A549 treated with AZD9567 at 1 μM for 4 hours (cell line): ENCODE measurements around the gene TMEM130. TPM values are rescaled to one million over a fixed set of nuclear protein-coding genes. Genes with fewer than 3 reads are reported as not detected.

Experiments used
- total RNA-seq: library from RNA; stranded (reverse); fragments of 200-300 nt; extraction: Qiagen RNA extraction; gene quantifications from 5 replicates; pipeline ENCODE4 v1.2.3, GENCODE V29; 2022; ENCODE audit not compliant: insufficient read depth

TMEM130 gene, protein sequence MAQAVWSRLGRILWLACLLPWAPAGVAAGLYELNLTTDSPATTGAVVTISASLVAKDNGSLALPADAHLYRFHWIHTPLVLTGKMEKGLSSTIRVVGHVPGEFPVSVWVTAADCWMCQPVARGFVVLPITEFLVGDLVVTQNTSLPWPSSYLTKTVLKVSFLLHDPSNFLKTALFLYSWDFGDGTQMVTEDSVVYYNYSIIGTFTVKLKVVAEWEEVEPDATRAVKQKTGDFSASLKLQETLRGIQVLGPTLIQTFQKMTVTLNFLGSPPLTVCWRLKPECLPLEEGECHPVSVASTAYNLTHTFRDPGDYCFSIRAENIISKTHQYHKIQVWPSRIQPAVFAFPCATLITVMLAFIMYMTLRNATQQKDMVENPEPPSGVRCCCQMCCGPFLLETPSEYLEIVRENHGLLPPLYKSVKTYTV
- 0.30 to 0.57 TPM (median 0.31 TPM) in 4 of 5 replicates, not detected in the other for total RNA-seq

DNA sequence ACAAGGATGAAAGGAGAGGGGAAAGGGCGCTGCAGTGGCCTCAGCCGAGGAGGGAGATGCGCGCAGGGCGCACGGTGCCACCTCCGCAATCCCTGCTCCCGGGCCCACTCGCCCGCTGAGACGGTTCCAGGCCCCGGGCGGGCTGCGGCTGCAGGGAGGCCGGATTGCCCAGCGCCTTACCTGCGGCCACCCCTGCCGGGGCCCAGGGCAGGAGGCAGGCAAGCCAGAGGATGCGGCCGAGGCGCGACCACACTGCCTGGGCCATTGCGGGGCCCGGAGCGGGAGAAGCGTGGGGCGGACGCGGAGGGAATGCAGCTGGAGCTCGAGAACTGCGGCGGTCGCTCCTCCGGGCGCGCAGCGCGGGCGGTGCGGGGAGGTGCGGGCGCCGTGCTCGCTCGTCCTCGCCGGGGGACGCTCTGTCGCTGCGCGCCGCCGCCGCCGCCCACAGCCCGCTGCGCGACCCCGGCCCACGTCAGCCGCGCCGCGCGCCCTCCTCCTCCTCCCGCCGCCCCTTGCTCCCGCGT lies at the start of gene TMEM130:
Gene TMEM130, minus strand, starts transcription at position 418 of the 524 bp plus-strand sequence. Its CDS starts 153 bp downstream, at position 265.

DNA sequence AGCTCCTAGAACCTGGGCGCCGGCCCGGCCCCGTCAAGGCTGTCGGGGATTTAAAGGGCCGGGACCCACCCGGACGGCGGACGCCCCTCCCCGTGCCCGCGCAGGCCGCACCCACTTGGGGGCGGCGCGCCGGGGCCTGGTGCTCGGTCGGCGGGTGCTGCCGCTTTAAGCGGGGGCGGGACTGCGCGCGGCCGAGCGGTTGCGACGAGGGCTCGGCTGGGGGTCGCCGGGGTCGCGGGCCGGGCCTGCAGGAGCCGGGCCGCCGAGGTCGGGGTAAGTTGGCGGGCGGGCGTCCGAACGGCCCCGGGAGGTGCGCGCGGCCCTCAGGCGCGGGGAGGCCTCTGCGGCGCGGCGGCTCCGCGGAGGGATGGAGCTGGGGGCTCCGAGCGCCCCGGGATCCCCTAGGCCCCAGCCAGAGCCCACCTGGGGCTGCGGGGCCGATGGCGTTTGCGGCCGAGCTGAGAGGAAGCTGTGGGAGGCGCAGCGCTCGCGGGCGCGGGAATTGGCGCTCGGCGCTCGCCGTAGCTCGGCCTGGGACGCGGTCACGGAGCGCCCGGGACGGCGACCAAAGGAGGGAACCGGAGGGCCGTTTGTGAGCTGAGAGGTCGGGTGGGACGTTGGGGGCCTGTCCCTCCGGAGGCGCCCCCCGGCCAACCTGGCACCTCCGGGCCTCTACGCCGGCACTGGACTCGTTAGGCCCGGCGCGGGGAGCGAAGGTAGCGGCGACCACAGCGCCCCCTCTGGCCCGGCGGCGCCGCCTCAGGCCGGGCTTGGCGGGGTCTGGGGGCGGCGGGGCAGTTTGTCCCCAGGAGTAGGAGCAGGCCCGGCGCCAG lies 8.8 kb upstream of the TMEM130 start, which contains the start of gene TRRAP:
Gene TRRAP, plus strand, starts transcription at position 168 of the 833 bp plus-strand sequence. CDS start 2,619 bp downstream, outside the sequence.

Other genes starting within 250 kb of the TMEM130 start
- gene TRRAP, start 8.5 kb upstream of the TMEM130 start, total RNA-seq = 13.8 to 17.6 TPM (median 16.0 TPM) in 5 replicates